ENCODE data around the gene TTC9C. TPM values are rescaled to one million over a fixed set of nuclear protein-coding genes. Genes with fewer than 3 reads are reported as not detected.
A peak's percentile ranks its signal among the peaks of the same experiment; 100 is the strongest.

TTC9C gene
- total and polyA plus RNA-seq, 2 donors from 2014 or later = 24.8 to 39.2 TPM

DNA sequence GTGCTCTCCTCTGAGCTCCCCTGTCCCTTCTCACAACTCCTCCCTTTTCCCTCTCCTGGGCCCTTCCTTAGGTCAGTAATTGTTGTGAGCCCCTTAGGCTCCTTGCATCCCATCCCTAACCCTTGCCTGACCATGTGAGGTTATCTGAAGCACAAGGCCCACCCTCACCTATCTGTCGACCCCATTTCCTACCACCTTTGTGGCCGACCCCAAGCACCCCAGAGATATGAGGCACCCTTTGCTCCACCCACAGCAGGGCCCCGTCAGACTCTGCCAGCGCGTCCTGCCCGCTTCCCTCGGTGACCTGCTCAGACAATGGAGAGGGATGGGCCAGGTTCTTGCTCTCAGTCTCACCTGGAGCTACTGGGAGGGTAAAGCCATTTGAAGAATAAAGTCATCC is 19.5 kb upstream of the TTC9C start:
- Histone ChIP-seq H3K36me3 (ENCODE audit: control insufficient read depth in 2 of 3, insufficient read depth in 3 of 3, low read length in 3 of 3) (peaks cover 3 to 21% (median 6%) of the 10 kb centered on the region in 3 donors), H3K4me3 (ENCODE audit: low read length in 3 of 3) (peak overlapping the region; percentile 87 to 91 (median 88)), H3K4me1 (ENCODE audit: control insufficient read depth in 2 of 3, insufficient read depth in 2 of 3, low read depth in 1 of 3, low read length in 3 of 3) (peaks cover 0 to 37% (median 30%) of the 10 kb centered on the region in 3 donors), H3K27ac (ENCODE audit: low read depth in 2 of 2, low read length in 2 of 2) (peak overlapping the region; percentile 89 to 93), H3K27me3 (ENCODE audit: control insufficient read depth, insufficient read depth, low read length) (no peaks in the 10 kb centered on the region), H3K9me3 (ENCODE audit: control insufficient read depth in 2 of 3, insufficient read depth in 1 of 3, low read length in 3 of 3) (no peaks in the 10 kb centered on the region), H3K9ac (ENCODE audit: low read length in 3 of 3) (peak overlapping the region; percentile 83 to 98 (median 92))
- no peak for FAIRE-seq
- peak in 2 of 5 donors; percentile 22 to 82 for DNase-seq
- intact Hi-C loops (cut with DNase I) = no loop called here
- TF ChIP-seq, protein P1, sequence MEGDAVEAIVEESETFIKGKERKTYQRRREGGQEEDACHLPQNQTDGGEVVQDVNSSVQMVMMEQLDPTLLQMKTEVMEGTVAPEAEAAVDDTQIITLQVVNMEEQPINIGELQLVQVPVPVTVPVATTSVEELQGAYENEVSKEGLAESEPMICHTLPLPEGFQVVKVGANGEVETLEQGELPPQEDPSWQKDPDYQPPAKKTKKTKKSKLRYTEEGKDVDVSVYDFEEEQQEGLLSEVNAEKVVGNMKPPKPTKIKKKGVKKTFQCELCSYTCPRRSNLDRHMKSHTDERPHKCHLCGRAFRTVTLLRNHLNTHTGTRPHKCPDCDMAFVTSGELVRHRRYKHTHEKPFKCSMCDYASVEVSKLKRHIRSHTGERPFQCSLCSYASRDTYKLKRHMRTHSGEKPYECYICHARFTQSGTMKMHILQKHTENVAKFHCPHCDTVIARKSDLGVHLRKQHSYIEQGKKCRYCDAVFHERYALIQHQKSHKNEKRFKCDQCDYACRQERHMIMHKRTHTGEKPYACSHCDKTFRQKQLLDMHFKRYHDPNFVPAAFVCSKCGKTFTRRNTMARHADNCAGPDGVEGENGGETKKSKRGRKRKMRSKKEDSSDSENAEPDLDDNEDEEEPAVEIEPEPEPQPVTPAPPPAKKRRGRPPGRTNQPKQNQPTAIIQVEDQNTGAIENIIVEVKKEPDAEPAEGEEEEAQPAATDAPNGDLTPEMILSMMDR (IDR thresholded peaks at IDR 0.05; ENCODE audit: borderline replicate concordance, extremely low read depth, insufficient read depth) = no peak

DNA sequence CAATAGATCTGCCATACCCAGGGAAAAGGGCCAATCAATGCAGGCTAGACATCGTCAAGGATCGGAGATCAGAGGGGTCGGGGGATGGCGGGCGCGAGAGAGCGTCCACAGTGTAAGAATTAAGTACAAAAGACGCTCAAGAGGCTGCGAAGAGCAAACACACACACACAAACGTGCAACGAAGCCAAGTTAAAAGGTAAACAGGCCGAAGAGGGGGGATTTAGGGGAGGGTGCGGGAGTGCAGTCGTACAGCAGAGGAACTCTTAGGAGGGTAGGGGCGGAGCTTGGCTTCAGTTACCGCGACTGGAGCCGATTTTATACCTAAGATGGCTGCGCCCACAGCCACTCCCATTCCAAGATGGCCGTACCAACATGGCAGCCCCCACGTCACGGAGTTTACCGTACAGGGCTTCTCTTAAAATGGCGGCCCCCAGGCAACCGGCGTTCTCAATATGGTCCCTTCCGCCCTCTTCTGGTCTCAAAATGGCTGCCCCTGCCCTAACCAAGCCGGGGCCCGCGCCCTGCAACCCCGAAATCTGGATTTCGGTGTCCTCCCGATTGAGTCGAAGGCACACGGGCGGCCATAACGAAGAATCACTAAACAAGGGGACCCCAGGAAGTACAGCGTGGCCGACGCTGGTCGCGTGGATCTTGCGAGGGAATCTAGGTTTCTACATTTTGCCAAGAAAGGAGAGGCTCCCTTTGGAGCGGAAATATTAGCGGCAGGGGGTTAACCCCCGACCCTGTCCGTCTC is 18.9 kb upstream of the TTC9C start:
- FAIRE-seq (peak; percentile 51), DNase-seq (peak; percentile 98 to 99 (median 99))
- intact Hi-C loops (cut with DNase I) = no loop called here
- peaks cover 6 to 26% (median 6%) of the 10 kb centered on the region in 3 donors for H3K36me3 ChIP-seq (ENCODE audit: control insufficient read depth in 2 of 3, insufficient read depth in 3 of 3, low read length in 3 of 3)
- H3K27me3 ChIP-seq (ENCODE audit: control insufficient read depth, insufficient read depth, low read length) = no peaks in the 10 kb centered on the region
- peak overlapping the region; percentile 87 to 91 (median 88) for H3K4me3 ChIP-seq (ENCODE audit: low read length in 3 of 3)
- peak overlapping the region; percentile 89 to 97 for H3K27ac ChIP-seq (ENCODE audit: low read depth in 2 of 2, low read length in 2 of 2)
- peak overlapping the region; percentile 83 to 98 (median 92) for H3K9ac ChIP-seq (ENCODE audit: low read length in 3 of 3)
- TF ChIP-seq, protein P1 (IDR thresholded peaks at IDR 0.05; ENCODE audit: borderline replicate concordance, extremely low read depth, insufficient read depth) = peak; percentile 10
- H3K9me3 ChIP-seq (ENCODE audit: control insufficient read depth in 2 of 3, insufficient read depth in 1 of 3, low read length in 3 of 3) = no peaks in the 10 kb centered on the region
- peaks cover 0 to 37% (median 30%) of the 10 kb centered on the region in 3 donors for H3K4me1 ChIP-seq (ENCODE audit: control insufficient read depth in 2 of 3, insufficient read depth in 2 of 3, low read depth in 1 of 3, low read length in 3 of 3)

DNA sequence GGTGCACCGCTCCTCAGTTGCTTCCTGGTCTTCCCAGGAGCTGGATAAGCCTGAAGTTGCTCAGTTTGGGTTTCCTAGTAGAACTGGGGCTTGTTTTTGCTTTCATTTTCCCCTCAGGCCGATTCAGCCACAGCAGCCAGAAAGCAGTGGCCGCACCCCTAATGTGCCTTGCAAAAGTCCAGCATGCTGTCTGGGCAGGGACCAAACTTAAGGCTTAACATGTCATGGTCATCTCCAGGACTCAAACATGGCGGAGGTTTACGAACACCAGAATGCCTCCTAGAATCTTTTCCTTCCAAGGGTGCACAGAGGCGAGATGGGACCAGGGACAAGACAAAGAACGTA is 18.3 kb upstream of the TTC9C start:
- DNase-seq = no peak
- Histone ChIP-seq H3K4me1 (ENCODE audit: control insufficient read depth in 2 of 3, insufficient read depth in 2 of 3, low read depth in 1 of 3, low read length in 3 of 3) (peaks cover 0 to 35% (median 30%) of the 10 kb centered on the region in 3 donors), H3K9ac (ENCODE audit: low read length in 3 of 3) (peak overlapping the region; percentile 25 to 90 (median 81)), H3K27ac (ENCODE audit: low read depth in 2 of 2, low read length in 2 of 2) (peak overlapping the region; percentile 89 to 97), H3K36me3 (ENCODE audit: control insufficient read depth in 2 of 3, insufficient read depth in 3 of 3, low read length in 3 of 3) (peaks cover 8 to 30% (median 10%) of the 10 kb centered on the region in 3 donors), H3K27me3 (ENCODE audit: control insufficient read depth, insufficient read depth, low read length) (no peaks in the 10 kb centered on the region), H3K4me3 (ENCODE audit: low read length in 3 of 3) (peak overlapping the region; percentile 60 to 91 (median 82)), H3K9me3 (ENCODE audit: control insufficient read depth in 2 of 3, insufficient read depth in 1 of 3, low read length in 3 of 3) (no peaks in the 10 kb centered on the region)
- TF ChIP-seq, protein P1 (IDR thresholded peaks at IDR 0.05; ENCODE audit: borderline replicate concordance, extremely low read depth, insufficient read depth) = no peak
- intact Hi-C loops (cut with DNase I) = no loop called here
- no peak for FAIRE-seq

Data from kidney (tissue), 14 donors.